HG02763 (cell line): Measurements from ENCODE around the gene GAREM1.
A peak's percentile ranks its signal among the peaks of the same experiment; 100 is the strongest.
"Not testable (repeated sequence)": the region's sequence is repeated elsewhere in the genome, so short reads cannot be mapped to it uniquely, and the experiment has no call there.

Experiments
- ATAC-seq: cut with Tn5 transposase; IDR thresholded peaks from one replicate; pipeline ENCODE4 v1.9.1; 2021; ENCODE audit warnings: mild to moderate bottlenecking, moderate library complexity; ENCODE audit not compliant: unreplicated experiment

Gene GAREM1

DNA sequence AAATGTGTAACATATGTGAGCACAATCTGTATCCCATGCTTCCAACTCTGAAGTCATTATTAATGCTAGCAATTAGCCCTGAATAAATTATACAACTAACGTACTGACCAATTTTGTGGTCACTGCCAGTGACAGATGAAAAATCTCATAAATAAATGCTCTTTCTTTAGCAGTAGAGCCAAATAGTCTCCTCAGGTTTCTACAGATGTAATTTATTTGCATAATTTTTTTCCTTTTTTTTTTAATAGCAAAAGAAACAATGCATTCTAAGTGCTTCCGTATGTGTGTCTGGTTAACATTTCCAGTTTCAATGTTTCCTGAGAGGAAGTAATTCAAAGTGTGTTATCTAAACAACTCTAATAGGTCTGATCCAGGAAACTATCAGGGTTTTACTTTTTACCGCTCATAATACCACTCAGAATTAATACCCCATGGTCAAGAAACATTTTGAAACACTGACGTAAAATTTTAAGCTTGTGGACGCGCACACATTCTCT, 172.5 kb downstream of the GAREM1 start:
- no peak for ATAC-seq

DNA sequence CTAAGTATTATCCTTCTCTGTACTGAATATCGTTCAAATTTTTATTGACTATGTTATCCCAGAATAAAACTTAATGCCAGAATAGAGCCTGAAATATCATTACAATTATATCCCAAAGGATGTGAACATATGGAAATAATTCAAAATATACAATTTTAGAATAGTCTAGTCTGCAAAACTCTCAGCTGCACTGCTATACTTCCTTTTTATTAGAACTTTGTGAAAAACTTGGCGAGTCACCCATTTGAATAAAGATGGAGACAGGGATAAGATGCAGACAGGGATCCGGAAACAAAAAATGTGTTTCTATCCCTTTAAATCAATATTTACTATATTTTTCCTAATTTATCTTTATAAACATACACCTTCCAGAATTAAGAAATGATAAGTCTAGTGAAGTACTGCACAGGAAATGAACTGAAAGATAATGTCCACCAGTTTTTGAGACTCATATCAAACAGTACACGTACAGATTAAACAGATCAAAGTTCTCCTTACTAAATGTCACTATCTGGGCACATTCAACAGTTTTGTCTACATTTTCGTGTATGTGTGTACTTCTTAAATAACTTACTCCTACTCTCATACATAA, 173.0 kb downstream of the GAREM1 start:
- no peak for ATAC-seq

DNA sequence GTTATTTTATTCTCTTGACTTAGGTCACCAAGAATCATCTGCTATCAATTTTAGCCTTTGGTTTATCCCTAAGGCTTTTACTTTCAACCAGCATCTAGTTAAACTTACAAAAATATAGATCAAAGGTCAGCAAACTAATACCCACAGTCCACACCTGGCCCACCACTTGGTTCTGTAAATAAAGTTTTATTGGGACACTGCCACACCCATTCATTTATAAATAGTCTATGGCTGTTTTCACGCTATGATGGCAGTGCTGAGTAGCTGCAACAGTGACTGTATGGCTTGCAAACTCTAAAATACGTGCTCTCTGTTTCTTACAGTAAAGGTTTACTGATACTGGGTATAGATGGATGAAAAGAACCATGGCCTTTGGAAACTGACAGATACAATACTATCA, 173.8 kb downstream of the GAREM1 start:
- no peak for ATAC-seq

DNA sequence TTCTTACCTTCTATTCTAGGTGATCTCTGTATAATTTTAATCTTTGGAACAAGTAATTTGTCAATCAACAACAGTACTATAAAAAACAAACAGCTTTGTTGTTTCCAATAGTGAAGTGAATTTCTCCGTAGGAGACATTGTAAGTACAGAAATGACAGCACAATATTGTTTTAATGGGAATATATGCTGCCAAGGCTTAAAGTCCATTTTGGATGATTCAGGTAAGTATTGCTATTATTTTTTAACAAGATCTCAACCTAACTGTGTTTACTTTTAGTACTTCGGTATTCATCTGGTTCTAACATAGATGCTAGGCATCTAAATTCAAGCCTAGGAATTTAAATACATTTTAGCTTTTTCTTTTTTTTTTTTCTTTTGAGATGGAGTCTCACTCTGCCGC, 175.1 kb downstream of the GAREM1 start:
- ATAC-seq, result no peak

DNA sequence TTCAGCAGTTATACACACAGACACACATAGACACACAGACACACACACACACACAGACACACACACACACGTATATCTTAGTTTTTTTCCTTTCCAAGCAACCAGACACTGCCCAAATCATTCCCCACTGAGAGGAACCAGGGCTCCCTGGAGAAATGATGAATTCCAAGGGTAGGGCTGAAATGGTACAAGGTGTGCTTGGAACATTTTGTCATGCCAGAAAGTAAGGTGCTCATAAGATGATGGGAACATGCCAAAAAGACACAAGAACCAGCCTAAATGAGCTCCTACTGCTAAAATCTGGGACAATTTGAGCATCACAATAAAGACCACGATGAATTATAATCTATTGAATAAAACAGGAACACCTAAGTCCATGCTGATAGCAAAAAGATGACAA, 177.6 kb downstream of the GAREM1 start:
- no peak for ATAC-seq

DNA sequence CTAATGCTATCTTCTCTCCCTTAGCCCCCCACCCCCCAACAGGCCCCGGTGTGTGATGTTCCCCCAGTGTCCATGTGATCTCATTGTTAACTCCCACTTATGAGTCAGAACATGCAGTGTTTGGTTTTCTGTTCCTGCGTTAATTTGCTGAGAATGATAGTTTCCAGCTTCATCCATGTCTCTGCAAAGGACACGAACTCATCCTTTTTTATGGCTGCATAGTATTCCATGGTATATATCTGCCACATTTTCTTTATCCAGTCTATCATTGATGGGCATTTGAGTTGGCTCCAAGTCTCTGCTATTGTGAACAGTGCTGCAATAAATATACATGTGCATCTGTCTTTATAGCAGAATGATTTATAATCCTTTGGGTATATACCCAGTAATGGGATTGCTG, 179.1 kb downstream of the GAREM1 start:
- ATAC-seq, result not testable (repeated sequence)

DNA sequence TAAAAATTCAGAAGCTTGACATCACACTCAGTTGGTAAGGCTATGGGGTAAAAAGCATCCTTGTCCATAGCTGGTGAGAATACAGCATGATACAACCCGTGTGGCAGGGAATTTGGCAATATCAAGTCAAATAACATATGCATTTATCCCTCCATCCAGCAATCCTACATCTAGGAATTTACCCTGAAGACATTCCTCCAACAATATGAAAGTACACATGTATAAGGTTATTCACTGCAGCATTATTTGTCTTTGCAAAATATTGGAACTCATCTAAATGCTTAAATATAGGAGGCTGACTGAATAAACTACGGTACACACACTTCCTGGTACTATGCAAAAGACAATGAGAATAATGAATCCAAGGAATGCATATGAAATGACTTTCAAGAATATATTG, 179.9 kb downstream of the GAREM1 start:
- no peak for ATAC-seq

DNA sequence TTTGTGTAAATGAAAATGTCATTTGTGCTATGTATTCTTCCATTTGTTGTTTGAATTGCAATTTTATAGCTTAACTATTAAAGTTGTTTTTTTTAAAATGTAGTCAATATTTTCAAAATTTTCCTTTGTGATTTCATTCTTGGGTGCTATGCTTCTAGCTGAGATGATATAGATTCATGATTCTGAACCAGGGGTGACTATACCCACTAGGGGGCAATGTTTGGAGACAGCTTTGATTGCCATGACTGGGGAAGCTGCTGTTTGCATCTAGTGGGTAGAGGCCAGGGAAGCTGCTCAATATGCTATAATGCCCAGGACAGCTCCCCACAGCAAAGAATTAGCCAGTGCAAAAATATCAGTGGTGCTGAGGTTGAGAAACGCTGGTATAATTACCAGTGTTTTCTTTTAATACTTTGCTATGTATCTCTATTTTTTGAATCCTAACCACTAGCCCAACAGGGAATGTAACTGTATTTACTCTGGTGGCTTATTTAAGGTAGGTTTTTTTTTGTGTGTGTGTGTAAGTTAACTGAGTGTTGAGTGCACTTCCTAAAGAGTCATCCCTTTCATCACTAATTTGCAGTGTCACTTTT, 181.1 kb downstream of the GAREM1 start:
- peak; percentile 66 for ATAC-seq

DNA sequence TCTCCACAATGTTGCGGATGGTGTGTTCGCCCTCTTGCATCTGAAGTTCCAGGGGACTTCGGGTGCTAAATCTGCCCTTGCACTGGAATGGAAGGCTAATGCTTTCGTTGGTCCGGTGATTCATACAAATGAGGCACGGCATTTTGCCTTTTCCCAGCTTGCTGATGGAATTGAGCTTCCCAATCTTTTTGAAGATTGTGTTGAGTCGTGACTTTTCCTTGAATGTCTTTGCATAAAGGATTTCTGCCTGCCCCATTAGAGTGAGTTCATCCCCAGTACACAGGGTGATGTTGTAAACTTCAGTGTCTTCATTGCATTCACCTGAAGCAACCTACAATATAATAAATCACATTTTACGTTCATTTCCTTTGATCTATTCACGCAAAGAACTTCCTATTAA, 182.8 kb downstream of the GAREM1 start:
- ATAC-seq, result no peak

DNA sequence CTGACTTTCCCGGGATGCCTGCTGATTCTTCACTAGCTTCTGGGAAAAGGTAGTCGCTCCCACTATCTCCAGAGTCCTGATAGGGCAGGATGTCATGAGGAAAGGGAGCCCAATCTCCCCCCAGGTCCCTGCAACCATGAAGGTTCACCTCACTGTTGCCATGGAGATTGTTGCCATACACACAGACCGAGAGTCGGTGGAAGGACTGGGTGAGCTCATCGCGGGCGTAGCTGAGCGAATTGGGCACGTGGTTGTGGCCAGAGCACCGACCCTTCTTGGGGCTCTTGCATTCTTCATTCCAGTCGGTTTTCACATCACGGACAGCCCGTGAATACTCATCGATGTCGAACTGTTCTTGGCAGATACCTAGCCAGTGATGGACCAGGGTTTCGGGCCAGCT, 183.4 kb downstream of the GAREM1 start:
- ATAC-seq, result no peak

DNA sequence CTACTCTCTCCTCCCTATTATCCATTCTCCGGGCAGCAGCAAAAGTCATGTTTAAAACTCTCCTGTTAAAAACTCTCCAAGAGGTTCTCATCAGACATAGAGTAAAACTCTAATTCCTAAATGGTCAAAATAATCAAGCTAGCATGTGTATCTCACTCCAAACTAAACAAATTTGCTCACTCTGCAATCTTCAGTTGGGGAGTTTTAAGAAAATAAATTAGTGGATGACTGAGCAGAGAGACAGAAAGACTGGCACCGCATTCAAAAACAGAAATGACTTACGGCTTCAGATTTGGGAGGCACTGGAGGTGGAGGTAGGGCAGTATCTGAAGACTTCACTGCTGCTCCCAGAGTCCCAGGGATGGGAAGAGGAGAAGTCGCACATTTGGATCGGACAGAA, 183.9 kb downstream of the GAREM1 start:
- ATAC-seq, result no peak

DNA sequence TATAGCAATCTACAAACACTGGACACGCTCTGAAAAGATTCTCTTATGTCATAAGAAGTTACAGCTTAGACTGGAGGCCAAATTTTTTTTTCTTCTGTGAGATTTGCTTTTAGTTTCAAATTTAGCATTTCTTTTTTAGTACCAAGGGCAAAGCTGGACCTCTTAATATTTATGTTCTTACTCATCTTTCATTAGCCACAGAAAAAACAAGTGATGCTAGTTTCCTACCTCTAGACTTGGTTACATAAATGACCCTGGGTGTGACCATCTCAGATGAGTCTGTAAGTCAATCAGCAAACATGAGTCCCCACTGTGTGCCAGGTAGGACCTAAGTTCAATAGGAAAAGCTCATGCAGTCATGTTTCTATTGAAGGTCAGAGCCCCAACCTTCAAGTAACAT, 186.4 kb downstream of the GAREM1 start:
- no peak for ATAC-seq

DNA sequence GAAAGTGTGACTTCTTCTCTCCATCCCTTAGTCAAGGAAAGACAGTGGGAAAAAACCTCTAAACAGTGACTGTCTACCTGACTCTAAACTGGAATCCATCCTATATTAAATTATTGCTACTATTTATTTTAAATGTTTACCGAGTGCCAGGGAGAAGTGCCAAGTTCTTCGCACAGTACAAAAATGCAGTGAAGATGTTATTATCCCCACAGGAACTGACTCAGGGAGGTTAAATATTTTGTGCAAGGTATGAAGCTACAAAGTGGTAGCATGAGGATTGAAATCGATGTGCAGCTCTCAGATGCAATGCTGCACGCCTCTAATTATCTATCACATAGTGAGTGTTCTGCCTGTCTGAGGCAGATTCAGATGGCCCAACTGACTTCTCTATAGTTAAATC, 189.8 kb downstream of the GAREM1 start:
- no peak for ATAC-seq

DNA sequence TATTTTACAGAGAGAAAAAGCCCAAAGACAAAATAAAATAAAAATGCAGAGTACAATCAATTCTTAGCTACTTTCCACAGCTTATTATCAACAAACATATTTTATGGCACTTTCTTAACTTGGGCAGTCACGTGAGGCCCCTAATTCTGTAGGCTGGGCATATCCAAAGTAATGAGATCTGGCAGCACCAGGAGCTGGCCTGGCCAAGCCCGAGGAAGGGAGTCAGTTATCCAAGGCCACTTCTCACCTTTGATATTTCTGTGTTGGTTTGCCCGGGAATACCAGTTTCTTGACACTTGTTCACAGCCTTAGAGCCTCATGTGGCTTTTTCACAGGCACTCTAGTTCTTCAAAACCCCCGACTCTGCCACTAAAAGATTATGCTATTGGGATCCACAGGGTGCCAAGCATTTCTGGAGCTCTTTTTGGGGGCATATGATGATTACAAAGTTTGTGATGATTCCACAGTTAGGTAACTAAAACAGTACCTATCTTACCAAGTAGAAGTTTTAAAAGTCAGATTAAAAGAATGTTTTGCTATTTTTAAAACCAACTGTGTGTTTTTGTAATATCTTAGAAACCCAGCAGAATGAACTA, 190.4 kb downstream of the GAREM1 start:
- ATAC-seq, result no peak

DNA sequence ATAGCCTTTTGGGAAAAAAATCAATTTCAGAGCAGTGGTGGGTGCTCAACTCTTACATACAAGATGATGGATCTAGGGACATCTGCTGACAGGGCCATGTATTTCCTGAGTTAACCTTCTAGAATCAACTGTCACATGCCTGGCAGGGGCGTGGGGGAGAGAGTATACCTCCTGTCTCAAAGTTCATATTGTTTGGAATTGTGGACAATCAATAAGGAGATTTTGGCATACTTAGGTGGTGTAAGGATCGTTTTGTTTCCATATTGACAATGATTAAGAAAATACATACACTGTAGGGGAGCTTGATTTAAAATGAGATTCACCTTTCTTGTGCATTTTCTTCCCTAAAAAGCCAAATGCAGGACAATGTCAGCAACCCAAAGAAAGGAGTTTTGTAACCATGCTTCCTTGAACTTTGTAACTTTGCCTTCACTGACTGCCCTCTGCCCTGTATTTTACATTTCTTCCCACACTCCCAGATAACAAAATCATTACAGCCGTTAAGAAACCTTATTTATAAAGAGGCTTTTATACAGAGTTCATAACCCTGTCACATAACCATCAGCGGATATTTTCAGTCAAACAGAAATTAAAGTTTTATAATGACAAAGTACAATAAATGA, 192.4 kb downstream of the GAREM1 start:
- ATAC-seq, result no peak

DNA sequence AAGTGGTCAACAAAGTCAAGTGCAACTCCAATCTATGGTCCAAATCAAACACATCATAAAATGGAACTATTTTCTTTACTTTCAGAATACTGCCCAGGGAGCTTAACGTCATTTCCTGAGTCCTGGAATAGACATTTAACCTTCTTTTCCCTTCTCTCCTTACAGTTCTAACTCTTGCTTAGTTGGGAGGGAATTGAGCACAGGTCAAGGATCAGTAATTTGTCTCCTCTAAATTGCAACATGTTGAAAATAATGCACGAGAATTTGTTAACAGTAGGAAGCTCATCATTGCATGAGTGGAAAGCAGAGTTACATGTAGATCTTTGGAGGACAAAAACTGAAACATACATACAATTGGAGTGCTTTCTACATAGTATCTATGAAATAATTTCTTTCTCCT, 193.1 kb downstream of the GAREM1 start:
- no peak for ATAC-seq

DNA sequence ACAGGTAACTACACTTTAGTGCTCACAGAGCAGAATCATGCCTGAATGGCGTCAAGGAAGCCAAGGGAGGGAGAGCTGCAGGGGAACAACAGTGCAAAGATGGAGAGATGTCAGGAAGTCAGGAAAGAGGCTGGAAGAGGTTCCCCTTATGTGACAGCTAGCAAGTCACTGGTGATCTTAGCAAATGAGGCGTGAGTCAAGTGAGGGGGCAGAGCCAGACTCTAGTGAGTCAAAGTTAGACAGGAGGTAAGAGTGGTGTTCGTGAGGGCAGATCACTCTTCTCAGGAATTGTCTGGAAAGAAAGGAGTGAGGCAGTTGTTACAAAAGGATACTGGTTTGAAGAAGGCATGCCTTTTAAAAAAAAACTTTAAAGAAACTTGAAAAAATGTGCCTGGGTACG, 193.8 kb downstream of the GAREM1 start:
- ATAC-seq, result no peak

DNA sequence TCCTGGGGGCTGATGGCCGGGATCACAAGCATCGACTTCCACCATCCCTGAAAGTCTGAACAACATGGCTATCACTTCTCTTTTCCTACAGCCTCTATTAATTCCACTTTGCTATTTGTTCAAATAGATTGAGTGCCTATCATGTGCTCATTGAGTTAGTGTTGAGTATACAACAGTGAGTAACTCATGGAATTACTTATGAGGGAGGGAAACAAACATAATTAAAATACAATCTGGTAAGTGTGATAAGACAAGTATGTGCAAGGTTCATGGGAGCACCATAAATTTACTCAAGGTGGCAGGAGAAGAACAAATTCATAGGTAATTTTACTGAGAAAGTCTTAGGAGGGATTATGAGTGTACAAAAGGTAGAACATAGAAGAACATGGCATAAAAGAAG, 194.4 kb downstream of the GAREM1 start:
- no peak for ATAC-seq

DNA sequence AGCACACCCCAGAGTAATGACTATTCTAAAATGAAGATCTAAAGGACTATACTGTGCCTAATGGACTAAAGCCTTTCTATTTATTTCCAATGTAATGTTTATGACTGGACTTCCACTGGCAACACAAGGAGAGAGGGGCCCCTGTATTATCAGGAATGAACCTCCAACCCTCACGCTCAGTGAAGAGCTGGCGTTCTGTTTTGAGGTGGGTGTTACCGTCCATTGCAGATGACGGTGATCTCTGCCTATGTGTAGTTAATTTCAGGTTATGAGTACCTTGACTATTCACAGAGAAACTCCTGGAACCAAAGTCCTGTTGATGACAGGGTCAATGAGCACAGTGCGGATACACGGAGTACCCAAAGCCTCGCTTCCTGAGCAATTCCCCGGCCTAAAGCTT, 195.5 kb downstream of the GAREM1 start:
- no peak for ATAC-seq

DNA sequence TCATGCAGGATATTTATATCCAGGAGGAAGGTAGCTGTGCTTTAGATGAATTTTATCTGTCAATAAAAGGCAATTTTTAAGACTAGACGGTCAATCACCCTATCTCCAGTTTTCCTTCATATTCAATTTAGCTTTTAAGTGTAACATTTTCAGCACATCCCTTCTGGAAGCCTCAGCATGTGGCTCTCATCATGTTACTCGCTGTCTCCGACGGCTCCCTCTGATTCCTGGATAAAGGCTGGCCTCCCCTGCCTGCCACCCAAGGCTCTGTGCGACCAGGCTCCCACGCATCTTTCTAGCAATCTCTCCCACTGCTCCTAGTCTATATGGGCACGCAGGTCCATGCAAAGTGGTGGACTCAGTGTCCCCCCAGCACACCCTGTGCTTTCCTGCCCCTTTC, 196.4 kb downstream of the GAREM1 start:
- ATAC-seq, result no peak

DNA sequence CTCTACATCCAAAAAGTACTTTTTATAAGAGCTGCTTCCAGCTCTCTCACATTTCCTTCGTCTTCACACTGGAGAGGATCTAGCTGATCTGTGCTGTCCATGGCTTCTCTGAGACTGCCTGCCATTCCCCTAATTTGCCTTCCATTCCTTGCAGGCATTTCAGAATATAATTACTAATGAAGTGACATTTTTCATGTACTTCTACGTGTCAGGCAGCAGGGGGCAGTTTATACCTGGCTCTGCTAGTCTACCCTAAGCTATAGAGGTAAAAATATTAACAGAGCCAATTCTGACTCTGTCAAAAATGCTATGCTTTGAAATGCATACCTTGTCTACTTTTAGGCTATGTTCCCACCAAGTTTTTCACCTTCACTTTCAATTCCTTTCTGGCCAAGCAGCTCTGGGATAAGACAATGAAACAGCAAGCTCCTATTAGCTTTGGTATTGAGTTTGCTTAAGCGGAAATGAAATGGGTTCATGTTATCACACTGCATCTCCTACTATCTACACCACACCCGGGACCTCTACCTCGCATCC, 198.9 kb downstream of the GAREM1 start:
- ATAC-seq, result no peak

DNA sequence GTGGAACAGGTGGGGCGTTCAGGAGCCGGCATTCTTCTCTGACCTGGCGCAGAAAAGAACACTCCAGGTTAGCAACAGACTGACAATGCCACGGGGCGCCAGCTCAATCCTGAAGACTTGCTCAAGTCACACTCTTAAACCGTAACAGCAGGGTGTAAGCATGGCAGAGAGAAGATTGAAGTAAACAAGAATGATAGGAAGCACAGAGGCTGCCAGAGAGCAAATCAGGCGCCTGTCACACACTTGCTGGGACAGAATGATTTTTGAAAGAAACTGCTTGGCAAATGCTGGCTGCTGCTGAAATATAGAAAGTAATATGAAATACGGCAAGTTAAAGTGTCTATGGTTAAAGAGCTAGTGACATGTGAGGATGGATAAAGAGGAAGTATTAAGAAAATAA, 200.3 kb downstream of the GAREM1 start:
- ATAC-seq, result no peak
